Kidney (tissue), 14 donors: ENCODE measurements around the gene SUGT1. TPM values are rescaled to one million over a fixed set of nuclear protein-coding genes. Genes with fewer than 3 reads are reported as not detected.

Experiments used
- DNase-seq, 5 donors: peaks; one replicate each; pipeline ENCODE4 v3.0.0-alpha.2; 2013 to 2020
- FAIRE-seq: peaks from 2 replicates; lab custom pipeline; 2012; peaks lifted over from hg19 to GRCh38; lab: Jason Lieb, UNC
- H3K27ac ChIP-seq, 2 donors: one replicate each; pipeline ENCODE4 v1.7.0; 2013; ENCODE audit warnings: low read depth in 2 of 2, low read length in 2 of 2, inconsistent platforms in 1 of 2
- H3K27me3 ChIP-seq: one replicate; pipeline ENCODE4 v1.7.1; 2013; ENCODE audit warnings: low read length, inconsistent platforms; ENCODE audit not compliant: control insufficient read depth, insufficient read depth
- H3K36me3 ChIP-seq, 3 donors: one replicate each; pipeline versions ENCODE4 v1.7.0 to v1.7.1; 2013; ENCODE audit warnings: low read length in 3 of 3, control low read depth in 1 of 3, inconsistent platforms in 1 of 3; ENCODE audit not compliant: insufficient read depth in 3 of 3, control insufficient read depth in 2 of 3
- H3K4me1 ChIP-seq, 3 donors: one replicate each; pipeline versions ENCODE4 v1.7.0 to v1.7.1; 2013; ENCODE audit warnings: low read length in 3 of 3, inconsistent platforms in 1 of 3, low read depth in 1 of 3; ENCODE audit not compliant: control insufficient read depth in 2 of 3, insufficient read depth in 2 of 3
- H3K4me3 ChIP-seq, 3 donors: one replicate each; pipeline versions ENCODE4 v1.7.0 to v1.8.1; 2013; ENCODE audit warnings: low read length in 3 of 3, control low read depth in 1 of 3, inconsistent platforms in 1 of 3
- H3K9ac ChIP-seq, 3 donors: one replicate each; pipeline versions ENCODE4 v1.7.0 to v1.7.1; 2013; ENCODE audit warnings: low read length in 3 of 3, control low read depth in 1 of 3, inconsistent platforms in 1 of 3
- H3K9me3 ChIP-seq, 3 donors: one replicate each; pipeline versions ENCODE4 v1.7.0 to v1.7.1; 2013; ENCODE audit warnings: low read length in 3 of 3, control low read depth in 1 of 3, inconsistent platforms in 1 of 3; ENCODE audit not compliant: control insufficient read depth in 2 of 3, insufficient read depth in 1 of 3
- intact Hi-C: fragments of 100-400 bp; cut with DNase I; formaldehyde crosslinking; loops from one replicate; pipeline ENCODE4 v1.11.1; 2022
- polyA plus RNA-seq: library from polyadenylated mRNA; stranded (reverse); fragments of 350-450 nt; fragmentation: Illumina TruSeq; extraction: RNeasy Lipid Tissue Mini Kit (QIAGEN cat#74804); gene quantifications from one replicate; pipeline ENCODE4 v1.2.3, GENCODE V29; 2014; ENCODE audit warnings: low read depth, low replicate concordance; ENCODE audit not compliant: insufficient read depth
- total RNA-seq: library from RNA; stranded (reverse); fragmentation: NEBNext Ultra II Directional; extraction: Animal tissue kit (Norgen Biotek cat#: 25700); gene quantifications from one replicate; pipeline ENCODE4 v1.2.1, GENCODE V29; 2021
- TF ChIP-seq, protein P1 (sequence below): IDR thresholded peaks from 3 replicates; pipeline ENCODE4 v1.5.1; 2012; ENCODE audit warnings: mild to moderate bottlenecking, moderate library complexity, borderline replicate concordance; ENCODE audit not compliant: insufficient read depth; ENCODE audit errors: extremely low read depth
- donor health status: control.
- donor health status: control.
- donor health status: control.
- donor health status: control.
- donor health status: control.
- donor health status: DM: yes; HTN: yes; CAD: no.
- donor health status: Normal renal cell carcinoma (clear cell type).

SUGT1 gene
- total and polyA plus RNA-seq, 2 donors from 2014 or later = 51.5 to 55.8 TPM

GRCh38 chr13:52723181-52723580, 70.5 kb downstream of the SUGT1 start:
- no peak overlapping the region for H3K27ac ChIP-seq
- H3K9me3 ChIP-seq = no peaks in the 10 kb centered on the region
- H3K27me3 ChIP-seq = no peaks in the 10 kb centered on the region
- H3K36me3 ChIP-seq = no peaks in the 10 kb centered on the region
- TF ChIP-seq, protein P1, sequence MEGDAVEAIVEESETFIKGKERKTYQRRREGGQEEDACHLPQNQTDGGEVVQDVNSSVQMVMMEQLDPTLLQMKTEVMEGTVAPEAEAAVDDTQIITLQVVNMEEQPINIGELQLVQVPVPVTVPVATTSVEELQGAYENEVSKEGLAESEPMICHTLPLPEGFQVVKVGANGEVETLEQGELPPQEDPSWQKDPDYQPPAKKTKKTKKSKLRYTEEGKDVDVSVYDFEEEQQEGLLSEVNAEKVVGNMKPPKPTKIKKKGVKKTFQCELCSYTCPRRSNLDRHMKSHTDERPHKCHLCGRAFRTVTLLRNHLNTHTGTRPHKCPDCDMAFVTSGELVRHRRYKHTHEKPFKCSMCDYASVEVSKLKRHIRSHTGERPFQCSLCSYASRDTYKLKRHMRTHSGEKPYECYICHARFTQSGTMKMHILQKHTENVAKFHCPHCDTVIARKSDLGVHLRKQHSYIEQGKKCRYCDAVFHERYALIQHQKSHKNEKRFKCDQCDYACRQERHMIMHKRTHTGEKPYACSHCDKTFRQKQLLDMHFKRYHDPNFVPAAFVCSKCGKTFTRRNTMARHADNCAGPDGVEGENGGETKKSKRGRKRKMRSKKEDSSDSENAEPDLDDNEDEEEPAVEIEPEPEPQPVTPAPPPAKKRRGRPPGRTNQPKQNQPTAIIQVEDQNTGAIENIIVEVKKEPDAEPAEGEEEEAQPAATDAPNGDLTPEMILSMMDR = no peak
- no peak for DNase-seq
- no peak for FAIRE-seq
- H3K4me1 ChIP-seq = no peaks in the 10 kb centered on the region
- intact Hi-C loops = no loop called here
- no peak overlapping the region for H3K9ac ChIP-seq
- H3K4me3 ChIP-seq = no peak overlapping the region

- FAIRE-seq = no peak
Observed at GRCh38 chr13:52725302-52725701, 72.7 kb downstream of the SUGT1 start.

DNA sequence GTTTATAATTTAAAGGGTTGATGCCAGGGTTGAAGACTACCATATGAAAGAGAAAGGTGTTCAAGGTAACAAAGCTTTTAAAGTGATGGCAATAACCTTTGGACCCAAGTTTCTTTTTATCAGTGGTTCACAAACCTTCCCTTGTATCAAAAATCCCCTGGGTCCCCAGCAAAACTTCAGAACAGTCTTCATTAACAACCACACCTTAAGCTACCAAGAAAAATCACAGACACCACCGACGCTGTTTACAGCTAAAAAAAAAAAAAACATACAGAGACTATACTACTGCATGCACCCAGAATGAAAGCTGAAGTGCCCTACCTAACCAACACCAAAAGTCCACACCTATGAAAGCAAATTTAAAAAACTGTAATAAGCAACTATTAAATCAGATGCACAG, 73.6 kb downstream of the SUGT1 start:
- Histone ChIP-seq H3K9me3 (no peaks in the 10 kb centered on the region), H3K27ac (no peak overlapping the region), H3K4me1 (no peaks in the 10 kb centered on the region), H3K4me3 (no peak overlapping the region), H3K9ac (no peak overlapping the region), H3K27me3 (no peaks in the 10 kb centered on the region), H3K36me3 (no peaks in the 10 kb centered on the region)
- intact Hi-C loops = no loop called here
- no peak for DNase-seq
- no peak for FAIRE-seq
- TF ChIP-seq, protein P1 = no peak

More at GRCh38 chr13:52725302-52725701, 72.7 kb downstream of the SUGT1 start:
- no peaks in the 10 kb centered on the region for H3K27me3 ChIP-seq
- intact Hi-C loops = no loop called here
- H3K36me3 ChIP-seq = no peaks in the 10 kb centered on the region
- H3K27ac ChIP-seq = no peak overlapping the region
- TF ChIP-seq, protein P1 = no peak
- no peak overlapping the region for H3K9ac ChIP-seq
- H3K4me3 ChIP-seq = no peak overlapping the region
- no peak for DNase-seq
- H3K9me3 ChIP-seq = no peaks in the 10 kb centered on the region
- no peaks in the 10 kb centered on the region for H3K4me1 ChIP-seq

DNA sequence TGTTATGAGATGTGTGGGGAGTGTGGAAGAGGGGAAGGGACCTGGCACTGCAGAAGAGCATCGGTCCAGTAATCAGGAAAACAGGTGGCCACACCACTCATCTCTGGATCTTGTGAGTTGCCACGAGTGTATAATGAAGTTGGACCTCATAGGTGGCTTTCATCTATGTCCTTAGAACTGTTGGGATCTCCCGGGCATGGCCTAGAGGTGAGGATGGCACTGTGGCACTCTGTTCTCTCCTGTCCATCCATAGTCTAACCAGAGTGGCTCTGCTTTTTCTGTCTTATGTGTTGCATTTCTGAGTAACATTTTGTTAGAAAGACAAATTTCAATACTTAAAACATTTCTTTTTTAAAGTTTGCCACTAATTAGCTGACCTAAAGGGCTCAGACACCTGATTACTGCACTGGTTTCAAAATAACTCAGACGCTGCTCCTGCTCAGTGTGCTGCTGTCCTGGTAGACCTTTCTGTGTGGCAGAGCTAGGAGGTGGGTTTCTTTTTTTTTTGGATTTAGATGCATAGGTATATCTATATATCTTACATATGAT, 81.5 kb downstream of the SUGT1 start:
- H3K9ac ChIP-seq = no peak overlapping the region
- TF ChIP-seq, protein P1 = no peak
- H3K27ac ChIP-seq = no peak overlapping the region
- intact Hi-C loops = no loop called here
- H3K36me3 ChIP-seq = no peaks in the 10 kb centered on the region
- FAIRE-seq (no peak), DNase-seq (no peak)
- H3K9me3 ChIP-seq = no peaks in the 10 kb centered on the region
- peaks cover 5% of the 10 kb centered on the region for H3K27me3 ChIP-seq
- peaks cover 0 to 3% (median 0%) of the 10 kb centered on the region in 3 donors for H3K4me1 ChIP-seq
- no peak overlapping the region for H3K4me3 ChIP-seq
